Common myeloid progenitor, CD34-positive (primary cell): ENCODE measurements around the gene MAN1C1.
"Not testable (repeated sequence)": the region's sequence is repeated elsewhere in the genome, so short reads cannot be mapped to it uniquely, and the experiment has no call there.

Experiments used
- CTCF ChIA-PET: fragments of 350-600 bp; sonication (Branson Sonifier 250); formaldehyde crosslinking; loops from one replicate; lab custom pipeline; 2021; ENCODE audit warnings: antibody characterized with exemption; lab: Charles Lee
- POLR2A ChIA-PET: fragments of 350-600 bp; sonication (Branson Sonifier 250); formaldehyde crosslinking; loops from one replicate; lab custom pipeline; 2021; ENCODE audit warnings: antibody characterized with exemption; lab: Charles Lee
- DNase-seq, 3 donors: peaks; one replicate each; pipeline versions ENCODE4 v3.0.0 to v3.0.0-alpha.2; 2013
- H3K27ac ChIP-seq, 2 experiments: 1 replicate in 1 of 2; 2 replicates in 1 of 2; pipeline ENCODE4 v1.7.0; 2013; ENCODE audit warnings: inconsistent platforms in 2 of 2, low read length in 2 of 2, mild to moderate bottlenecking in 2 of 2, low read depth in 1 of 2, moderate library complexity in 1 of 2; ENCODE audit not compliant: severe bottlenecking in 2 of 2, insufficient read depth in 1 of 2, poor library complexity in 1 of 2
- H3K27me3 ChIP-seq, 5 experiments: replicated peaks in 2 of 5; 1 replicate in 3 of 5; 2 replicates in 2 of 5; pipeline versions ENCODE4 v1.6.1 to v1.7.0; 2013; ENCODE audit warnings: low read length in 4 of 5, mild to moderate bottlenecking in 2 of 5, moderate library complexity in 2 of 5, inconsistent platforms in 1 of 5; ENCODE audit not compliant: insufficient read depth in 5 of 5, control insufficient read depth in 4 of 5
- H3K36me3 ChIP-seq, 4 experiments: 1 replicate in 2 of 4; 2 replicates in 2 of 4; pipeline versions ENCODE4 v1.6.1 to v1.7.0; 2013; ENCODE audit warnings: low read length in 3 of 4, control low read depth in 1 of 4, mild to moderate bottlenecking in 1 of 4; ENCODE audit not compliant: control insufficient read depth in 4 of 4, insufficient read depth in 4 of 4
- H3K4me1 ChIP-seq, 4 experiments: 1 replicate in 3 of 4; 2 replicates in 1 of 4; pipeline versions ENCODE4 v1.6.1 to v1.7.1; 2013; ENCODE audit warnings: low read length in 3 of 4, mild to moderate bottlenecking in 3 of 4, control low read depth in 1 of 4, inconsistent platforms in 1 of 4, moderate library complexity in 1 of 4; ENCODE audit not compliant: control insufficient read depth in 4 of 4, insufficient read depth in 4 of 4; ENCODE audit errors: control extremely low read depth in 1 of 4
- H3K4me3 ChIP-seq, 7 experiments: 1 replicate in 4 of 7; 2 replicates in 3 of 7; pipeline versions ENCODE4 v1.5.1 to v1.7.0; 2013; ENCODE audit warnings: mild to moderate bottlenecking in 7 of 7, low read length in 6 of 7, moderate library complexity in 6 of 7, inconsistent platforms in 2 of 7, low read depth in 2 of 7, control low read depth in 1 of 7; ENCODE audit not compliant: insufficient read depth in 4 of 7, control insufficient read depth in 1 of 7; ENCODE audit errors: extremely low read depth in 1 of 7
- H3K9me3 ChIP-seq, 5 experiments: 1 replicate in 4 of 5; 2 replicates in 1 of 5; pipeline versions ENCODE4 v1.6.1 to v1.7.1; 2013; ENCODE audit warnings: low read length in 4 of 5, mild to moderate bottlenecking in 2 of 5, inconsistent platforms in 1 of 5, low read depth in 1 of 5, moderate library complexity in 1 of 5; ENCODE audit not compliant: control insufficient read depth in 4 of 5, insufficient read depth in 2 of 5; ENCODE audit errors: control extremely low read depth in 1 of 5
- WGBS: methylation state at CpG from one replicate; pipeline ENCODE4 v1.1.5; 2013; ENCODE audit not compliant: insufficient coverage; 5-methylcytosine and 5-hydroxymethylcytosine counted together

Gene MAN1C1

DNA sequence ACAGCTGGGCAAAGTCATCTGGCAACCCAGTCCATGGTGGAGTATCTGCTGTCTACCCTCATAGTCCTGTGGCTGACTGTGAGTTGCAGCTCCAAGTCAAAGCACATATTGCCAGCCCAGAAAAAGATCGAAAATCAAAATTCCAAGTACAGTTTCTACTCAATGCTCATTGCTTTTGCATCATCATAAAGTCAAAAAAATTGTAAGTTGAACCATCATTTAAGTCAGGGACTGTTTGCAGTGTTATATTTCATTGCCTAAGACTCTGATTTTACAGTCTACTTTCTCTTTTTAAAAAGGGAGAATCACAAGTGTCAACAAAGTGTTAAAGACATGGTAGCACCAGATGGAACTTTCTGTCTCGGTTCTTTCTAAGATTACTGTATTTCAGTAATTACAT, 22.7 kb upstream of the MAN1C1 start:
- peaks cover 0 to 8% (median 3%) of the 10 kb centered on the region in 4 experiments for H3K4me1 ChIP-seq
- WGBS, result 100% methylated on average over 1 of the region's 2 CpGs
- no peaks in the 10 kb centered on the region for H3K27me3 ChIP-seq
- H3K27ac ChIP-seq, result no peak overlapping the region
- POLR2A ChIA-PET, result no interaction called here
- CTCF ChIA-PET, result interaction anchor here (1.0 kb wide), 1 partner anchor 17 kb away, joined by 3 read pairs; no protein-coding TSS in a partner anchor
- no peak overlapping the region for H3K4me3 ChIP-seq
- no peak for DNase-seq
- H3K36me3 ChIP-seq, result no peaks in the 10 kb centered on the region
- peaks cover 0 to 1% (median 0%) of the 10 kb centered on the region in 5 experiments for H3K9me3 ChIP-seq

DNA sequence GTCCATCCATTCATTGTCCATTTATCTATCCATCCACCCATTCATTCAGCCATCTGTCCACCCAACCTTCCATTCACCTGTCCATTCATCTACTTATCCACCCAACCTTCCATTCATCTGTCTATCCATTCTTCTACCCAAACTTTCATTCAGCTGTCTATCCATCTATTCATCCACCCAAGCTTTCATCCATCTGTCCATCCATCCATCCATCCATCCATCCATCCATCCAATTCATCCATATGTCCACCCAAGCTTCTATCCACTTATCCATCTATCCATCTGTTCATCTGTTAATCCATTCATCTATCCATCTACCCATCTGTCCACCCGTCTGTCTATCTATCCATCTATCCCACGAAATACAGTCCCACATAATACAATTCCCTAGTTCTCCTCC, 21.6 kb upstream of the MAN1C1 start:
- Histone ChIP-seq H3K4me3 (no peak overlapping the region), H3K4me1 (peaks cover 0 to 8% (median 3%) of the 10 kb centered on the region in 4 experiments), H3K27me3 (no peaks in the 10 kb centered on the region), H3K36me3 (no peaks in the 10 kb centered on the region), H3K9me3 (peaks cover 0 to 1% (median 0%) of the 10 kb centered on the region in 5 experiments), H3K27ac (no peak overlapping the region)
- WGBS, result 93% methylated on average over 2 of the region's 2 CpGs
- no peak for DNase-seq
- CTCF ChIA-PET, result interaction anchor here (1.8 kb wide), 1 partner anchor 14 kb away, joined by 5 read pairs; no protein-coding TSS in a partner anchor
- POLR2A ChIA-PET, result no interaction called here

DNA sequence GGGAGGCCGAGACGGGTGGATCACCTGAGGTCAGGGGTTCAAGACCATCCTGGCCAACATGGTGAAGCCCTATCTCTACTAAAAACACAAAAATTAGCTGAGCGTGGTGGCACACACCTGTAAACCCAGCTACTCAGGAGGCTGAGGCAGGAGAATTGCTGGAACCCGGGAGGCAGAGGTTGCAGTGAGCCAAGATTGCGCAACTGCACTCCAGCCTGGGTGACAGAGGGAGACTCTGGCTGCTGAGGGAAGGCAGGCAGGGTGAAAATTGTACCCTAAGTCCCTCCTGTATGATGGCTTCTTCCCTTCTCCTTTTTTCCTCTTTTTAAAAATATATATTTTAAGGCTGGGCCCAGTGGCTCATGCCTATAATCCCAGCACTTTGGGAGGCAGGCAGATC, 19.9 kb upstream of the MAN1C1 start:
- DNase-seq, H3K4me1 ChIP-seq, H3K27ac ChIP-seq, H3K27me3 ChIP-seq, POLR2A ChIA-PET, H3K4me3 ChIP-seq, H3K9me3 ChIP-seq, H3K36me3 ChIP-seq: not testable (repeated sequence)
- CTCF ChIA-PET, result interaction anchor here (1.8 to 2.4 kb wide), 3 partner anchors 12 to 23 kb away, joined by 5 to 9 read pairs (median 6); no protein-coding TSS in a partner anchor
- 95% methylated on average over 4 of the region's 5 CpGs for whole genome bisulfite sequencing

DNA sequence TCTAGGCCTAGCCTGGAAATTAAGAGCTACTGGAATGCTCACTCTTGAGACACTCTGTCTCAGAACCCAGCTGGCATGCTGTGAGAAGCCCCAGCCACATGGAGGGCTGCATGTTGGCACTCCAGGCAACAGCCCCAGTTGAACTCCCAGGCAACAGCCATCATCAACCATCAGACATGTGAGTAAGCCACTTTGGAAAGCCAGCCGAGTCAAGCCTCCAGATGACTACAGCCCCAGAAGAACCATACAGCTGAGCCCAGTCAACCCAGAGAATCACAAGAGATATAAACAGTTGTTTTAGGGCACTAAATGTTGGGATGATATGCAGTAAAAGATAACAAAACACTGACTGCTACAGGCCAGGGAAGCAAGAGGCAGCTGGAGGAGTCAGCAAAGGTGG, 17.7 kb upstream of the MAN1C1 start:
- POLR2A ChIA-PET, result interaction anchor here (0.6 kb wide), 1 partner anchor 18 kb away, joined by 3 read pairs; no protein-coding TSS in a partner anchor
- DNase-seq, result no peak
- Histone ChIP-seq H3K4me1 (no peaks in the 10 kb centered on the region), H3K4me3 (no peak overlapping the region), H3K27ac (no peak overlapping the region), H3K27me3 (no peaks in the 10 kb centered on the region), H3K36me3 (no peaks in the 10 kb centered on the region), H3K9me3 (peaks cover 0 to 1% (median 0%) of the 10 kb centered on the region in 5 experiments)
- CTCF ChIA-PET, result interaction anchor here (1.4 to 2.4 kb wide), 4 partner anchors 9 to 94 kb away, joined by 4 to 9 read pairs (median 6); no protein-coding TSS in a partner anchor
- whole genome bisulfite sequencing, result no CpG with 5 or more reads among the region's 1 CpG

- no peak overlapping the region for H3K27ac ChIP-seq
- H3K4me3 ChIP-seq, result no peak overlapping the region
- H3K4me1 ChIP-seq, result no peaks in the 10 kb centered on the region
- WGBS, result 100% methylated on average over 2 of the region's 7 CpGs
- H3K36me3 ChIP-seq, result no peaks in the 10 kb centered on the region
- peaks cover 0 to 1% (median 0%) of the 10 kb centered on the region in 5 experiments for H3K9me3 ChIP-seq
- H3K27me3 ChIP-seq, result no peaks in the 10 kb centered on the region
- no peak for DNase-seq
- CTCF ChIA-PET, result interaction anchor here (0.9 kb wide), 1 partner anchor 19 kb away, joined by 3 read pairs; no protein-coding TSS in a partner anchor
- POLR2A ChIA-PET, result no interaction called here
These were observed 16.5 kb upstream of the MAN1C1 start for GRCh38 chr1:25599969-25600610.

DNA sequence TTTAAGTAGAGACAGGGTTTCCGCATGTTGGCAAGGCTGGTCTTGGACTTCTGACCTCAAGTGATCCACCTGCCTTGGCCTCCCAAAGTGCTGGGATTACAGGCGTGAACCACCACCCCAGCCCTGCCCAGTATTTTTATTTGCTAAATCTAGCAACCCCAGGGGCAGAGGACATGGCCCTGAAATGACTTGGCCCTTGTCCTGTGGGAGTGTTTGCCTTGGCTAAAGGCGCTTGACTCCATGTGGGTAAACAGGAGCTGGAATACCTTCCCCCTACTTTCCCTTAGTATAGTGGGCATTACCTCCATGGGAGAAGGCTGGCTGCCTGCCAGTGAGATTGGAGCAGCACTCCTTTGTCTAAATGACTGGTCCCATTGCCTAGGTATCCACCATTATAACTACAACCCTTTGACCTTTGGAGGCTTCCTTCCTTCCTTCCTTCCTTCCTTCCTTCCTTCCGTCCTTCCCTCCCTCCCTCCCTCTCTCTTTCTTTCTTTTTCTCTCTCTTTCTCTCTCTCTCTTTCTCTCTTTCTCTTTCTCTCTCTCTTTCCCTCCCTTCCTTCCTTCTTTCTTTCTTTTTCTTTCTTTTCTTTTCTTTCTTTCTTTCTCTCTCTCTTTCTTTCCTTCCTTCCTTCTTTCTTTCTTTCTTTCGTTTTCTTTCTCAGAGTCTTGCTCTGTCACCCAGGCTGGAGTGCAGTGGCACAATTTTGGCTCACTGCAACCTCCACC, 15.5 kb upstream of the MAN1C1 start:
- POLR2A ChIA-PET, H3K27me3 ChIP-seq, H3K36me3 ChIP-seq, H3K27ac ChIP-seq, H3K4me1 ChIP-seq, H3K4me3 ChIP-seq, H3K9me3 ChIP-seq, DNase-seq: not testable (repeated sequence)
- CTCF ChIA-PET, result interaction anchor here (0.7 kb wide), 1 partner anchor 96 kb away, joined by 3 read pairs; no protein-coding TSS in a partner anchor
- WGBS, result 95% methylated on average over 5 of the region's 5 CpGs
